K562 (cell line): ENCODE measurements around the gene GAPVD1. TPM values are rescaled to one million over a fixed set of nuclear protein-coding genes. Genes with fewer than 3 reads are reported as not detected.

Source experiments
- ATAC-seq: fragments of 200-7000 bp; cut with Tn5 transposase; 3 replicates; pipeline ENCODE4 v1.9.1; 2020; ENCODE audit warnings: moderate library complexity
- BruUV-seq: library from RNA; stranded (reverse); fragments of 400-500 nt; replicated peaks from 2 replicates; lab custom pipeline; 2021; lab: Mats Ljungman, UMichigan
- CTCF ChIA-PET: fragments of 300-600 bp; formaldehyde crosslinking; extraction: SDS; loops from one replicate; lab custom pipeline; 2021; ENCODE audit warnings: low intra/inter-chr PET ratio; lab: Yijun Ruan, JAX
- POLR2A ChIA-PET: fragments of 300-600, 350-650 bp; sonication (Branson Sonifier 250); formaldehyde crosslinking; extraction: SDS; loops from one replicate; lab custom pipeline; 2021; ENCODE audit warnings: antibody characterized with exemption, inconsistent platforms; lab: Yijun Ruan, JAX
- DNase-seq, 4 experiments: peaks; one replicate each; pipeline versions ENCODE4 v3.0.0 to v3.0.0-alpha.2; 2011 to 2018; ENCODE audit warnings: low spot score in 3 of 4, mixed read lengths in 3 of 4; ENCODE audit errors: extremely low read depth in 1 of 4
- FAIRE-seq: peaks from 2 replicates; lab custom pipeline; 2011; peaks lifted over from hg19 to GRCh38; lab: Jason Lieb, UNC
- H2AFZ ChIP-seq: 2 replicates; pipeline ENCODE4 v1.6.0; 2011; ENCODE audit warnings: low read depth, low read length, control low read depth, inconsistent platforms
- H3K27ac ChIP-seq: fragments of 200-600 bp; 3 replicates; pipeline ENCODE4 v1.8.0; 2011; ENCODE audit warnings: low read depth, mild to moderate bottlenecking, control low read depth, inconsistent platforms, low read length, moderate library complexity, mixed read lengths; ENCODE audit errors: extremely low read depth
- H3K27me3 ChIP-seq, 2 experiments: fragments of 300-600 bp in 1 of 2; 2 replicates in 1 of 2; 3 replicates in 1 of 2; pipeline versions ENCODE4 v1.6.0 to v1.8.0; 2011; ENCODE audit warnings: inconsistent platforms in 2 of 2, low read length in 2 of 2, mild to moderate bottlenecking in 1 of 2, mixed read lengths in 1 of 2, moderate library complexity in 1 of 2; ENCODE audit not compliant: control insufficient read depth in 2 of 2, insufficient read depth in 2 of 2
- H3K36me3 ChIP-seq: fragments of 300-600 bp; 3 replicates; pipeline ENCODE4 v1.8.0; 2011; ENCODE audit warnings: mild to moderate bottlenecking, low read length, inconsistent platforms; ENCODE audit not compliant: control insufficient read depth, insufficient read depth
- H3K4me1 ChIP-seq, 2 experiments: fragments of 200-600 bp in 1 of 2; replicated peaks in 1 of 2; 2 replicates in 1 of 2; 3 replicates in 1 of 2; pipeline versions ENCODE4 v1.5.1 to v1.8.0; 2011; ENCODE audit warnings: inconsistent platforms in 2 of 2, low read length in 2 of 2, mild to moderate bottlenecking in 1 of 2, mixed read lengths in 1 of 2, moderate library complexity in 1 of 2; ENCODE audit not compliant: control insufficient read depth in 2 of 2, insufficient read depth in 2 of 2
- H3K4me2 ChIP-seq: 2 replicates; pipeline ENCODE4 v1.6.1; 2011; ENCODE audit warnings: low read length, control low read depth, inconsistent platforms, mixed read lengths; ENCODE audit not compliant: insufficient read depth
- H3K4me3 ChIP-seq: fragments of 200-600 bp; sonication (generic), shearing (Covaris generic); 2 replicates; pipeline ENCODE4 v1.5.1; 2016; ENCODE audit warnings: control low read depth, inconsistent platforms
- H3K79me2 ChIP-seq: fragments of 200-600 bp; 3 replicates; pipeline ENCODE4 v1.8.0; 2011; ENCODE audit warnings: low read length, inconsistent platforms; ENCODE audit not compliant: control insufficient read depth, insufficient read depth
- H3K9ac ChIP-seq, 2 experiments: 2 replicates each; pipeline versions ENCODE4 v1.6.0 to v1.6.1; 2011; ENCODE audit warnings: low read depth in 2 of 2, low read length in 2 of 2, control low read depth in 1 of 2, inconsistent platforms in 1 of 2, mild to moderate bottlenecking in 1 of 2, mixed read lengths in 1 of 2; ENCODE audit not compliant: insufficient read depth in 1 of 2
- H3K9me1 ChIP-seq: one replicate; pipeline ENCODE4 v1.6.0; 2011; ENCODE audit warnings: inconsistent platforms, mild to moderate bottlenecking, low read length, moderate library complexity; ENCODE audit not compliant: control insufficient read depth, insufficient read depth
- H3K9me3 ChIP-seq: replicated peaks from 2 replicates; pipeline ENCODE4 v1.5.1; 2011; ENCODE audit warnings: low read depth, low read length, inconsistent platforms; ENCODE audit not compliant: control insufficient read depth, insufficient read depth
- H4K20me1 ChIP-seq: replicated peaks from 2 replicates; pipeline ENCODE4 v1.6.1; 2011; ENCODE audit warnings: low read length, inconsistent platforms, mixed read lengths; ENCODE audit not compliant: control insufficient read depth, insufficient read depth
- ASH1L ChIP-seq: fragments of 450-650 bp; IDR thresholded peaks from 2 replicates; pipeline ENCODE4 v1.6.1; 2018; ENCODE audit warnings: borderline replicate concordance, mild to moderate bottlenecking, low read depth; ENCODE audit not compliant: partially characterized antibody
- CBFB ChIP-seq: sonication (generic); formaldehyde crosslinking; IDR thresholded peaks from 2 replicates; pipeline ENCODE4 v1.4.0; 2020; ENCODE audit warnings: mild to moderate bottlenecking, missing genetic modification reagents
- CEBPZ ChIP-seq: fragments of 150-350 bp; IDR thresholded peaks from 2 replicates; pipeline ENCODE4 v1.6.1; 2014; ENCODE audit warnings: low read depth, mild to moderate bottlenecking, low read length, borderline replicate concordance
- CXXC5 ChIP-seq: fragments of 250-450 bp; sonication (Bioruptor Pico); IDR thresholded peaks from 2 replicates; pipeline ENCODE4 v1.8.0; 2022; ENCODE audit warnings: inconsistent platforms, mild to moderate bottlenecking, moderate library complexity
- ELF1 ChIP-seq: fragments of 200-800 bp; sonication (Bioruptor generic); IDR thresholded peaks from 2 replicates; pipeline ENCODE4 v1.6.1; 2016; ENCODE audit warnings: missing genetic modification characterization, missing compliant biosample characterization
- GABPB1 ChIP-seq: sonication (generic); formaldehyde crosslinking; IDR thresholded peaks from 2 replicates; pipeline ENCODE4 v1.8.0; 2022; ENCODE audit warnings: mild to moderate bottlenecking, missing genetic modification reagents
- KLF6 ChIP-seq: fragments of 250-450 bp; sonication (Bioruptor Pico); IDR thresholded peaks from 2 replicates; pipeline ENCODE4 v1.4.0; 2020; ENCODE audit warnings: mild to moderate bottlenecking, moderate library complexity, borderline replicate concordance
- MECOM ChIP-seq: fragments of 250-450 bp; sonication (Bioruptor Pico); IDR thresholded peaks from 2 replicates; pipeline ENCODE4 v1.8.0; 2022; ENCODE audit warnings: inconsistent platforms
- MTA2 ChIP-seq: fragments of 450-650 bp; IDR thresholded peaks from 2 replicates; pipeline ENCODE4 v1.6.1; 2016; ENCODE audit warnings: low read depth
- NCOA1 ChIP-seq: fragments of 450-650 bp; IDR thresholded peaks from 2 replicates; pipeline ENCODE4 v1.6.1; 2016; ENCODE audit warnings: low read depth
- NFIC ChIP-seq: fragments of 450-650 bp; IDR thresholded peaks from 2 replicates; pipeline ENCODE4 v1.6.1; 2017; ENCODE audit warnings: mild to moderate bottlenecking, inconsistent platforms
- PHF21A ChIP-seq: fragments of 450-650 bp; IDR thresholded peaks from 2 replicates; pipeline ENCODE4 v1.6.1; 2017; ENCODE audit warnings: low read depth, borderline replicate concordance
- PPARD ChIP-seq: fragments of 250-450 bp; sonication (Bioruptor Pico); IDR thresholded peaks from 2 replicates; pipeline ENCODE4 v1.8.0; 2022; ENCODE audit warnings: inconsistent platforms, mild to moderate bottlenecking, moderate library complexity
- PRPF4 ChIP-seq: fragments of 200-400 bp; formaldehyde crosslinking; IDR thresholded peaks from one replicate; pipeline ENCODE4 v1.6.1; 2017; ENCODE audit warnings: low read length, low read depth, mild to moderate bottlenecking; ENCODE audit not compliant: insufficient read depth, poor library complexity, severe bottlenecking
- RBBP5 ChIP-seq: fragments of 200-600 bp; sonication (generic); IDR thresholded peaks from 2 replicates; pipeline ENCODE4 v1.6.1; 2012; ENCODE audit warnings: borderline replicate concordance, mild to moderate bottlenecking, low read length, control low read depth, inconsistent platforms; ENCODE audit not compliant: insufficient read depth, poor library complexity, severe bottlenecking
- SIN3B ChIP-seq: fragments of 450-650 bp; IDR thresholded peaks from 2 replicates; pipeline ENCODE4 v1.6.1; 2017; ENCODE audit warnings: low read depth, mild to moderate bottlenecking, moderate library complexity
- ZBTB9 ChIP-seq: fragments of 450-650 bp; formaldehyde crosslinking; IDR thresholded peaks from 2 replicates; pipeline ENCODE4 v1.4.0; 2020; ENCODE audit warnings: mild to moderate bottlenecking, moderate library complexity
- ZNF239 ChIP-seq: fragments of 250-450 bp; sonication (Bioruptor Pico); IDR thresholded peaks from 2 replicates; pipeline ENCODE4 v1.4.0; 2020; ENCODE audit warnings: mild to moderate bottlenecking
- ZNF830 ChIP-seq: fragments of 250-450 bp; sonication (Bioruptor Pico); IDR thresholded peaks from 2 replicates; pipeline ENCODE4 v1.5.0; 2021; ENCODE audit warnings: mild to moderate bottlenecking
- WGBS: fragments of 100-300 bp; shearing (Covaris generic); methylation state at CpG from one replicate; pipeline ENCODE4 v1.1.6; 2016; ENCODE audit warnings: low coverage, mixed read lengths; ENCODE audit not compliant: insufficient coverage; ENCODE audit errors: missing lambda C conversion rate; 5-methylcytosine and 5-hydroxymethylcytosine counted together
- in situ Hi-C: fragments of 300-500 bp; cut with MboI; formaldehyde crosslinking; loops from 4 replicates; pipeline ENCODE4 v1.15.0; 2018; ENCODE audit warnings: inconsistent platforms, mixed read lengths
- intact Hi-C: fragments of 100-400 bp; cut with micrococcal nuclease; formaldehyde crosslinking; loops from 2 replicates; pipeline ENCODE4 v1.14.2; 2022
- polyA plus RNA-seq, 8 experiments: library from polyadenylated mRNA; depleted of rRNA in 4 of 8; stranded (reverse) in 5 of 8; unstranded in 3 of 8; fragments of >200 nt; fragmentation: Nextera tagmentation in 2 of 8; fragmentation: Illumina TruSeq in 1 of 8; extraction: Ambion mirVana in 2 of 8; extraction: Trizol in 1 of 8; gene quantifications; 2 replicates each; pipeline versions ENCODE4 v1.2.1 to v1.2.3, GENCODE V29; 2011 to 2014; ENCODE audit warnings: inconsistent platforms in 1 of 8, missing spikeins in 1 of 8
- total RNA-seq, 7 experiments: library from RNA; depleted of rRNA in 6 of 7; stranded (reverse); fragments of >200 nt in 6 of 7; fragmentation: Illumina TruSeq in 2 of 7; extraction: Trizol in 2 of 7; gene quantifications; 2 replicates each; pipeline versions ENCODE4 v1.2.1 to v1.2.3, GENCODE V29; 2011 to 2021; ENCODE audit warnings: low replicate concordance in 1 of 7

GAPVD1 gene
- total and polyA plus RNA-seq, 9 of the 15 experiments (the other 6 are each of a cell fraction or from before 2014, with no cell fraction given), result 9.5 to 66.1 (median 45.5) TPM

- no peak overlapping the region for H3K27ac ChIP-seq
- H3K4me2 ChIP-seq, result no peak overlapping the region
- ChIA-PET POLR2A (interaction anchor here (0.6 to 3.5 kb wide), 6 partner anchors 20 to 602 kb away, joined by 3 to 14 read pairs (median 4); partner anchors contain the start of genes HSPA5 and NR6A1), CTCF (no interaction called here)
- H3K9ac ChIP-seq, result no peak overlapping the region
- TF ChIP-seq PHF21A (no peak), ASH1L (no peak), PPARD (no peak), ZNF830 (no peak), CXXC5 (CRISPR knock-in tag) (no peak), GABPB1 (CRISPR knock-in tag) (no peak), PRPF4 (no peak), MTA2 (no peak), ELF1 (no peak), NFIC (no peak), CBFB (CRISPR knock-in tag) (no peak), MECOM (CRISPR knock-in tag) (no peak), RBBP5 (no peak), NCOA1 (no peak), KLF6 (CRISPR knock-in tag) (no peak), CEBPZ (no peak), SIN3B (no peak), ZNF239 (CRISPR knock-in tag) (no peak), ZBTB9 (CRISPR knock-in tag) (no peak)
- DNase-seq (no peak), FAIRE-seq (no peak), ATAC-seq (no peak)
- H3K79me2 ChIP-seq, result no peaks in the 10 kb centered on the region
- H3K4me1 ChIP-seq, result peaks cover 3 to 19% of the 10 kb centered on the region in 2 experiments; a peak in 3 of 5 replicates
- no peaks in the 10 kb centered on the region for H3K9me1 ChIP-seq
- in situ Hi-C loops (loop anchor here (5.0 kb wide), 3 partner anchors 115 to 600 kb away; partner anchors contain the start of genes NR6A1 and WDR38), intact Hi-C loops (loop anchor here (5.0 kb wide), 2 partner anchors 230 to 520 kb away; partner anchors contain the start of genes SCAI and WDR38)
- 75% methylated on average over 9 of the region's 9 CpGs for WGBS
- BruUV-seq, result no TSS peak
- H3K9me3 ChIP-seq, result no peaks in the 10 kb centered on the region
- H3K36me3 ChIP-seq, result peaks cover 5% of the 10 kb centered on the region; the same call in 1 of the 3 replicates
- no peak overlapping the region for H2AFZ ChIP-seq
- H3K4me3 ChIP-seq, result no peak overlapping the region
- H3K27me3 ChIP-seq, result no peaks in the 10 kb centered on the region
- no peaks in the 10 kb centered on the region for H4K20me1 ChIP-seq
Measured at GRCh38 chr9:125372441-125373226, 111.0 kb downstream of the GAPVD1 start.
